HG03432 (cell line): ENCODE results near the gene AMER3.

ENCODE experiments used
- ATAC-seq: cut with Tn5 transposase; IDR thresholded peaks from one replicate; pipeline ENCODE4 v1.9.1; 2021; ENCODE audit warnings: mild to moderate bottlenecking, moderate library complexity; ENCODE audit not compliant: unreplicated experiment

The AMER3 gene

DNA sequence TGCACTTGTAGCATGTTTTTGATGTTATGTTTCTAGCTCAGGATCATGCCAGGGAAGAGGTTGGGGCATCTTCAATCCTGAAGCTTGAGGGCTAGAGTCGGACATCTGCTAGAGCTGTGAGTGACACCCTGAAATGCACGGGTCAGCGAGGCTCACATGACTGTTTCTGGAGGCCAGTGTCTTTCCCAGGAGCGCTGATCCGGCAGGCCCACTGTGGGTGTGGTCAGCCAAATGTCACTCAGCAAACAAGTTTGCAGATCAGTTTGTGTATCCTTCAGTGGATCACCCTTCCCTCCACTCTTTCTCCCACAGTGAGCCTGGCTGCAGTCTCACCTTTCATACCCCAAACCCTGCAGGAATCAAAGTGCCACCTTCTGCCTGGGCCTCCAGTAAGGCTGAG lies 58.4 kb downstream of the AMER3 start:
- ATAC-seq: no peak

DNA sequence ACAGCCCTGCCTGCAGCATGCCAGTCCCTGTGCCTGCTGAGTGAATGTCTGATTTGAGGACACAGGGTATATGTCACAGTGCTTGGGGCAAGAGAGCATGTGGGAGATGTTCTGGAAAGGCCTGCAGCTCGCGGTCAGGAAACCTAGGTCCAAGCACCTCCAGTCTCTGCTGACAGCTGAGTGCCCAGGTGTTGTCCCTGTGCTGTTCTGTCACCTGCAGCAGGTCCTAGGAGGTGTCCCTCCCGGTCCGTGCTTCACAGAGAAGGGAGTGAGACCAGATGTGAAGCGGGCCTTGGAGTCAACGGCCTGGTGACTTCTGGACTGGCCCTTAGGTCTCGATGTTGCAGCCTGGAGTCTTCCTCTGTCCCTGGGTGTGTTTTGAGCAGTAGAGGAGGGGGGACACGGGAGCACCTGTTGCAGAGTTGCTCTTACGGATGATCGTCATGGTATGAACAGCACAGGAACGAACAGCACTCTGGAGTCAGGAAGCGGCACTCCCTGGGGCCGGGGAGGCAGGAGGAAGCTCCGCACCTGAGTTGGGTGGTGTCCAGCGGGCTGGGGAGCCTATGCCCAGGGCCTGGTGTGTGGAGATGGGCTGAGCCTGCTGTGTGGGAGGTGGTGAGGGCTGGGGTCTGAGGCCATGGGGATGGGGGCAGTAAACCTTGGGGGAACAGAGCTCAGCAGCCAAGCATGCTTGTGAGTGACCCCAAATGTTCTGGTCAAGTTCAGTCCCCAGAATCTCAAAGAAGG lies 59.8 kb downstream of the AMER3 start:
- ATAC-seq: no peak
